T-cell (primary cell): ENCODE results near the gene BICC1. TPM values are rescaled to one million over a fixed set of nuclear protein-coding genes. Genes with fewer than 3 reads are reported as not detected.

Experiments used
- ATAC-seq, 4 experiments: fragments of 200-7000 bp in 3 of 4; fragments of 150-1000 bp in 1 of 4; cut with Tn5 transposase; replicated peaks in 1 of 4; 1 replicate in 3 of 4; 2 replicates in 1 of 4; pipeline ENCODE4 v1.10.0; 2021; ENCODE audit warnings: moderate library complexity in 3 of 4, mild to moderate bottlenecking in 2 of 4, moderate number of reproducible peaks in 1 of 4
- CTCF ChIA-PET, 2 donors: fragments of 300-600 bp; sonication (Branson Sonifier 250); formaldehyde crosslinking; loops; one replicate each; lab custom pipeline; 2022; ENCODE audit warnings: antibody characterized with exemption in 2 of 2; lab: Charles Lee
- POLR2A ChIA-PET, 2 donors: fragments of 300-600 bp; sonication (Branson Sonifier 250); formaldehyde crosslinking; loops; one replicate each; lab custom pipeline; 2022; ENCODE audit warnings: antibody characterized with exemption in 2 of 2; lab: Charles Lee
- DNase-seq, 35 experiments: peaks; one replicate each; pipeline versions ENCODE4 v3.0.0 to v3.0.0-alpha.2; 2013 to 2023
- H3K27ac ChIP-seq: one replicate; pipeline ENCODE4 v1.5.1; 2013; ENCODE audit warnings: low read length
- H3K27me3 ChIP-seq, 2 experiments: replicated peaks in 1 of 2; 1 replicate in 1 of 2; 2 replicates in 1 of 2; pipeline versions ENCODE4 v1.6.1 to v1.7.0; 2013; ENCODE audit warnings: low read length in 1 of 2, mixed read lengths in 1 of 2; ENCODE audit not compliant: control insufficient read depth in 2 of 2, insufficient read depth in 2 of 2; ENCODE audit errors: extremely low read depth in 1 of 2
- H3K36me3 ChIP-seq, 2 donors: 1 replicate in 1 of 2; 2 replicates in 1 of 2; pipeline versions ENCODE4 v1.6.1 to v1.7.0; 2013; ENCODE audit warnings: low read length in 1 of 2; ENCODE audit not compliant: control insufficient read depth in 2 of 2, insufficient read depth in 1 of 2; ENCODE audit errors: extremely low read depth in 1 of 2
- H3K4me1 ChIP-seq, 2 experiments: 1 replicate in 1 of 2; 2 replicates in 1 of 2; pipeline versions ENCODE4 v1.6.1 to v1.7.0; 2013; ENCODE audit warnings: low read length in 2 of 2, mixed read lengths in 1 of 2; ENCODE audit not compliant: insufficient read depth in 2 of 2, control insufficient read depth in 1 of 2; ENCODE audit errors: extremely low read depth in 1 of 2
- H3K4me3 ChIP-seq, 2 donors: 1 replicate in 1 of 2; 2 replicates in 1 of 2; pipeline versions ENCODE4 v1.5.1 to v1.7.0; 2013; ENCODE audit warnings: mild to moderate bottlenecking in 2 of 2, low read length in 1 of 2, moderate library complexity in 1 of 2; ENCODE audit not compliant: control insufficient read depth in 1 of 2; ENCODE audit errors: extremely low read depth in 1 of 2
- H3K9me3 ChIP-seq: 2 replicates; pipeline ENCODE4 v1.7.0; 2013
- H3K27ac Mint-ChIP-seq, 2 donors: one replicate each; pipeline ENCODE4 v1.8.0; 2020 to 2021; ENCODE audit warnings: mild to moderate bottlenecking in 2 of 2, mixed read lengths in 2 of 2
- H3K27me3 Mint-ChIP-seq, 2 donors: one replicate each; pipeline ENCODE4 v1.8.0; 2021 to 2022; ENCODE audit warnings: mixed read lengths in 2 of 2
- H3K36me3 Mint-ChIP-seq: one replicate; pipeline ENCODE4 v1.8.0; 2021; ENCODE audit warnings: mixed read lengths
- H3K4me1 Mint-ChIP-seq, 3 donors: one replicate each; pipeline ENCODE4 v1.8.0; 2020 to 2022; ENCODE audit warnings: mixed read lengths in 3 of 3, mild to moderate bottlenecking in 1 of 3
- H3K4me3 Mint-ChIP-seq, 3 donors: one replicate each; pipeline ENCODE4 v1.8.0; 2020 to 2022; ENCODE audit warnings: mild to moderate bottlenecking in 3 of 3, mixed read lengths in 3 of 3, moderate library complexity in 3 of 3
- H3K9me3 Mint-ChIP-seq, 3 donors: one replicate each; pipeline ENCODE4 v1.8.0; 2020 to 2022; ENCODE audit warnings: mixed read lengths in 3 of 3
- WGBS: methylation state at CpG from one replicate; pipeline ENCODE4 v1.1.5; 2013; ENCODE audit warnings: missing lambda C conversion rate; ENCODE audit not compliant: insufficient coverage; 5-methylcytosine and 5-hydroxymethylcytosine counted together
- total RNA-seq, 35 experiments: library from RNA in 6 of 35; stranded (reverse) in 6 of 35; fragments of 120-200 nt in 1 of 35; gene quantifications; one replicate each; pipeline versions ENCODE4 v1.2.1 to v1.2.4 and lab custom pipeline; 2013 to 2026

Gene BICC1
- total RNA-seq, 5 donors from 2014 or later (not counting 1 experiment from before 2014, with no cell fraction given) = 0.06 to 0.09 (median 0.07) TPM; not detected in 2

- WGBS = 72% methylated on average over 3 of the region's 4 CpGs
- no peak overlapping the region for H3K27ac Mint-ChIP-seq
- no peak overlapping the region for H3K4me3 Mint-ChIP-seq
- ATAC-seq (no peak), DNase-seq (no peak)
- no peaks in the 10 kb centered on the region for H3K4me1 Mint-ChIP-seq
- POLR2A ChIA-PET = no interaction called here
- Histone ChIP-seq H3K27me3 (no peaks in the 10 kb centered on the region), H3K4me3 (no peak overlapping the region), H3K4me1 (no peaks in the 10 kb centered on the region), H3K9me3 (no peaks in the 10 kb centered on the region), H3K36me3 (no peaks in the 10 kb centered on the region), H3K27ac (no peak overlapping the region)
- H3K27me3 Mint-ChIP-seq = peaks cover 2 to 3% of the 10 kb centered on the region in 2 donors
- CTCF ChIA-PET = no interaction called here
- no peaks in the 10 kb centered on the region for H3K9me3 Mint-ChIP-seq
- no peaks in the 10 kb centered on the region for H3K36me3 Mint-ChIP-seq
These were observed 119.5 kb downstream of the BICC1 start for GRCh38 chr10:58632216-58632615.

- Mint-ChIP-seq H3K27ac (no peak overlapping the region), H3K9me3 (no peaks in the 10 kb centered on the region), H3K4me1 (no peaks in the 10 kb centered on the region), H3K36me3 (no peaks in the 10 kb centered on the region), H3K4me3 (no peak overlapping the region), H3K27me3 (peaks cover 4 to 8% of the 10 kb centered on the region in 2 donors)
- H3K27me3 ChIP-seq = no peaks in the 10 kb centered on the region
- H3K9me3 ChIP-seq = no peaks in the 10 kb centered on the region
- WGBS = 79% methylated on average over 2 of the region's 5 CpGs
- no peak for ATAC-seq
- POLR2A ChIA-PET = interaction anchor here in 1 of 2 donors (0.5 kb wide), 1 partner anchor 77 kb away, joined by 3 read pairs; no protein-coding TSS in a partner anchor
- H3K4me1 ChIP-seq = no peaks in the 10 kb centered on the region
- CTCF ChIA-PET = no interaction called here
- H3K4me3 ChIP-seq = no peak overlapping the region
- H3K36me3 ChIP-seq = no peaks in the 10 kb centered on the region
- no peak overlapping the region for H3K27ac ChIP-seq
- no peak for DNase-seq
These were observed 124.7 kb downstream of the BICC1 start for GRCh38 chr10:58637352-58637751.

GRCh38 chr10:58638388-58638787 is 125.7 kb downstream of the BICC1 start:
- CTCF ChIA-PET = no interaction called here
- POLR2A ChIA-PET = no interaction called here
- WGBS = 100% methylated on average over 1 of the region's 5 CpGs

GRCh38 chr10:58641095-58641531 is 128.4 kb downstream of the BICC1 start:
- WGBS = 3% methylated on average over 4 of the region's 5 CpGs
- Mint-ChIP-seq H3K36me3 (no peaks in the 10 kb centered on the region), H3K4me3 (no peak overlapping the region), H3K27ac (no peak overlapping the region), H3K27me3 (peaks cover 4 to 9% of the 10 kb centered on the region in 2 donors), H3K9me3 (no peaks in the 10 kb centered on the region), H3K4me1 (no peaks in the 10 kb centered on the region)
- Histone ChIP-seq H3K4me1 (no peaks in the 10 kb centered on the region), H3K36me3 (no peaks in the 10 kb centered on the region), H3K9me3 (no peaks in the 10 kb centered on the region), H3K27me3 (no peaks in the 10 kb centered on the region), H3K4me3 (no peak overlapping the region), H3K27ac (no peak overlapping the region)
- CTCF ChIA-PET = interaction anchor here in 1 of 2 donors (0.7 kb wide), 1 partner anchor 12 kb away, joined by 3 read pairs; no protein-coding TSS in a partner anchor
- no peak for DNase-seq
- no peak for ATAC-seq
- POLR2A ChIA-PET = no interaction called here

More at GRCh38 chr10:58638388-58638787, 125.7 kb downstream of the BICC1 start:
- no peaks in the 10 kb centered on the region for H3K36me3 ChIP-seq
- H3K9me3 Mint-ChIP-seq = no peaks in the 10 kb centered on the region
- no peaks in the 10 kb centered on the region for H3K4me1 ChIP-seq
- ATAC-seq = no peak
- H3K9me3 ChIP-seq = no peaks in the 10 kb centered on the region
- no peak overlapping the region for H3K4me3 Mint-ChIP-seq
- H3K36me3 Mint-ChIP-seq = no peaks in the 10 kb centered on the region
- no peak overlapping the region for H3K27ac ChIP-seq
- no peaks in the 10 kb centered on the region for H3K4me1 Mint-ChIP-seq
- no peak overlapping the region for H3K27ac Mint-ChIP-seq
- no peak for DNase-seq
- H3K27me3 Mint-ChIP-seq = peaks cover 4 to 9% of the 10 kb centered on the region in 2 donors
- no peaks in the 10 kb centered on the region for H3K27me3 ChIP-seq
- H3K4me3 ChIP-seq = no peak overlapping the region

- ChIA-PET POLR2A (no interaction called here), CTCF (interaction anchor here in 1 of 2 donors (0.7 kb wide), 1 partner anchor 11 kb away, joined by 3 read pairs; no protein-coding TSS in a partner anchor)
- no peak overlapping the region for H3K27ac ChIP-seq
- no peak for ATAC-seq
- Mint-ChIP-seq H3K27me3 (peaks cover 4 to 8% of the 10 kb centered on the region in 2 donors), H3K4me1 (no peaks in the 10 kb centered on the region), H3K36me3 (no peaks in the 10 kb centered on the region), H3K4me3 (no peak overlapping the region), H3K27ac (no peak overlapping the region), H3K9me3 (no peaks in the 10 kb centered on the region)
- WGBS = no CpG with 5 or more reads among the region's 2 CpGs
- no peaks in the 10 kb centered on the region for H3K36me3 ChIP-seq
- DNase-seq = no peak
- no peaks in the 10 kb centered on the region for H3K9me3 ChIP-seq
- no peak overlapping the region for H3K4me3 ChIP-seq
- H3K27me3 ChIP-seq = no peaks in the 10 kb centered on the region
- H3K4me1 ChIP-seq = no peaks in the 10 kb centered on the region
These were observed 129.0 kb downstream of the BICC1 start for GRCh38 chr10:58641708-58642107.

GRCh38 chr10:58642283-58642682 is 129.6 kb downstream of the BICC1 start:
- Mint-ChIP-seq H3K36me3 (no peaks in the 10 kb centered on the region), H3K27ac (no peak overlapping the region), H3K27me3 (peaks cover 4 to 6% of the 10 kb centered on the region in 2 donors), H3K4me3 (no peak overlapping the region), H3K9me3 (no peaks in the 10 kb centered on the region), H3K4me1 (no peaks in the 10 kb centered on the region)
- ChIA-PET POLR2A (no interaction called here), CTCF (no interaction called here)
- DNase-seq (no peak), ATAC-seq (no peak)
- Histone ChIP-seq H3K4me1 (no peaks in the 10 kb centered on the region), H3K9me3 (no peaks in the 10 kb centered on the region), H3K4me3 (no peak overlapping the region), H3K36me3 (no peaks in the 10 kb centered on the region), H3K27me3 (no peaks in the 10 kb centered on the region), H3K27ac (no peak overlapping the region)
- whole genome bisulfite sequencing = 75% methylated on average over 1 of the region's 3 CpGs
